Small intestine (tissue), 16 donors: Measurements from ENCODE around the gene SPTBN5. TPM values are rescaled to one million over a fixed set of nuclear protein-coding genes. Genes with fewer than 3 reads are reported as not detected.

Experiments
- DNase-seq, 2 donors: peaks; one replicate each; pipeline versions ENCODE4 v3.0.0 to v3.0.0-alpha.2; 2013
- FAIRE-seq: peaks from 2 replicates; lab custom pipeline; 2012; peaks lifted over from hg19 to GRCh38; lab: Jason Lieb, UNC
- H3K27ac ChIP-seq, 3 donors: one replicate each; pipeline ENCODE4 v1.5.1; 2013; ENCODE audit warnings: low read length in 2 of 3, mild to moderate bottlenecking in 2 of 3, control low read depth in 1 of 3, inconsistent platforms in 1 of 3, low read depth in 1 of 3, moderate library complexity in 1 of 3
- H3K27me3 ChIP-seq, 3 donors: one replicate each; pipeline ENCODE4 v1.6.1; 2013; ENCODE audit warnings: low read length in 3 of 3, inconsistent platforms in 1 of 3; ENCODE audit not compliant: control insufficient read depth in 3 of 3, insufficient read depth in 3 of 3
- H3K36me3 ChIP-seq, 3 donors: one replicate each; pipeline ENCODE4 v1.6.1; 2013; ENCODE audit warnings: low read length in 3 of 3, inconsistent platforms in 1 of 3, low read depth in 1 of 3, mild to moderate bottlenecking in 1 of 3, moderate library complexity in 1 of 3; ENCODE audit not compliant: control insufficient read depth in 3 of 3, insufficient read depth in 2 of 3
- H3K4me1 ChIP-seq, 3 donors: one replicate each; pipeline ENCODE4 v1.6.1; 2013; ENCODE audit warnings: low read length in 2 of 3, inconsistent platforms in 1 of 3, low read depth in 1 of 3, mild to moderate bottlenecking in 1 of 3, moderate library complexity in 1 of 3; ENCODE audit not compliant: control insufficient read depth in 3 of 3, insufficient read depth in 2 of 3
- H3K4me3 ChIP-seq, 3 donors: one replicate each; pipeline ENCODE4 v1.5.1; 2013; ENCODE audit warnings: low read length in 3 of 3, control low read depth in 1 of 3, inconsistent platforms in 1 of 3, low read depth in 1 of 3, mild to moderate bottlenecking in 1 of 3, moderate library complexity in 1 of 3
- H3K9me3 ChIP-seq, 2 donors: one replicate each; pipeline ENCODE4 v1.6.1; 2013; ENCODE audit warnings: low read depth in 1 of 2, low read length in 1 of 2; ENCODE audit not compliant: control insufficient read depth in 2 of 2, insufficient read depth in 1 of 2
- WGBS, 3 donors: extraction: QIAGEN DNeasy Blood & Tissue Kit; methylation state at CpG; one replicate each; pipeline ENCODE4 v1.1.7; 2013; 5-methylcytosine and 5-hydroxymethylcytosine counted together
- long read RNA-seq, 10 donors: transcript quantifications; one replicate each; lab custom pipeline, GENCODE V29; 2026
- polyA plus RNA-seq, 4 donors: library from polyadenylated mRNA; stranded (reverse) in 3 of 4; unstranded in 1 of 4; fragments of 200-250 nt in 3 of 4; fragments of 120-200 nt in 1 of 4; gene quantifications; one replicate each; pipeline versions ENCODE4 v1.2.1 to v1.2.3, GENCODE V29; 2013
- donor health status: healthy with polysubstance abuse.
- donor health status: control.
- donor health status: control.
- donor health status: Bipolar disorder and iron deficiency.
- donor health status: healthy.

The SPTBN5 gene
- 1 to 10 TPM in 1 of 4 donors, under 1 TPM in 3; 0.45 to 1.6 (median 0.57) TPM for polyA plus RNA-seq
- long read RNA-seq, donor 1 = 0 reads
- long read RNA-seq, donor 2 = 0 reads
- long read RNA-seq, donor 3 = 0 reads
- long read RNA-seq, donor 4 = 0 reads
- long read RNA-seq, donor 5 = 0 reads
- long read RNA-seq, donor 6 = 0 reads
- long read RNA-seq, donor 7 = 0 reads
- long read RNA-seq, donor 8 = 0 reads
- long read RNA-seq, donor 9 = 0 reads
- long read RNA-seq, donor 10 = 0 reads

DNA sequence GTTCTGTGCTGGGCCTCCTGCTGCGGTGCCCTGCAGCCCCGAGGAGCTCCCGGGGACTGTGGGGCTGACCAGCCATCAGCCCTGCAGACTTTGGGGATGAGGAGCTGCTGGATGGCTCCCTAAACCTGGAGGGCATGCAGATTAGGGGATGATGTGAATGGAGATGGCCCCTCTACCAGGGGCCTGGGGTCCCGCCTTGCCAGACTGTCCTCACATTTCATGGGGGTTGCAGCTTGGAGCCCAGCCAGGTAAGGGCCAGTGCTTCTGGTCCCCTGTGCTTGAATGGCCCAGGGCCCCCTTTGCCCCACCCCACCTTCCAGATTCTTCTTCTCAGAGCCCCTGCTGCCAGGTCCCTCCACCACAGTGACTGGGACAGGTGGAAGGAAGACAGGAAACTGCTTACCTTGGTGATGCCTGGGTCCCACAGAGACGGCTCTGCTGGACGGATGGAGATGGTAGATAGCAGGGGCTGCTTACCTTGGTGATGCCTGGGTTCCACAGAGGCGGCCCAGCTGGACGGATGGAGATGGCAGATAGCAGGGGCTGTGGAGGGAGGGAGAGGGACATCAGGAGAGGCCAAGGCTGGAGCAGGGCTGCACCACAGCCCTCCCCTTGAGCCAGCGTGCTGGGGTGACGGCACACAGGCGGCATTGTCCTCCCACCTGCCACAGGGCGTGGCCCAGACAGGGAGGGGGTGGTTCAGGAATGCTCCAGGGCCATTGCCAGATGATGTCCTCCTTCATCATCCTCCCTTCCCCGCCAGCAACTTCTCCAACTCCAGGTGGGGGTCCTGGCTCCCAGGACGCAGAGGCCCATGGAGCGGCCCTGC is at the start of gene SPTBN5:
SPTBN5 (minus strand) TSS at position 632 of the 829 bp plus-strand sequence; CDS start at position 76, 556 bp downstream.
- Histone ChIP-seq H3K4me3 (no peak within 1 kb of the TSS), H3K9me3 (no peaks in the 10 kb centered on the region), H3K27ac (peak within 1 kb of the TSS in 2 of 3 donors; percentile 4 to 6), H3K4me1 (peaks cover 0 to 22% (median 5%) of the 10 kb centered on the region in 3 donors), H3K36me3 (peaks cover 0 to 20% (median 0%) of the 10 kb centered on the region in 3 donors), H3K27me3 (no peaks in the 10 kb centered on the region)
- DNase-seq (peak in 1 of 2 donors; percentile 39), FAIRE-seq (no peak)
- WGBS, 3 donors = 42 to 81% (median 80%) methylated on average over 15 of the region's 15 CpGs

DNA sequence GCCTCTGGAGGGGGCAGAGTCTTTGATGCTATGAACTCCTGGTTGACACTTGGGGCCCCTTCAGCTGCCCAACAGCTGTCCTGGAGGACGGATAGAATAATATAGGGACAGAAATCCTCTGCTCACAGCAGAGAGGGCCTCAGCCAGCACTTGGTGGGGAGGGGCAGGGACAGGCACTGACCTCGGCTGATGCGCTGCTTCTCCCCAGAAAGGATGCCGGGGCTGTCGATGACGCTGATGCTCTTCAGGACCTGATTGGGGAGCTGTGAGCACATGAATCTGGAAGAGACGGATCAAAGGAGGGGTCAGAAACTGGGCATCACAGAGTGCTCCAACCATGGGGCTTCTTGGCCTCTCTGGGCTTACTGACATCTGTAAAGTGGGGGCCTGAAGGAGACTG is 49.0 kb upstream of the SPTBN5 start:
- FAIRE-seq (no peak), DNase-seq (no peak)
- Histone ChIP-seq H3K4me3 (no peak overlapping the region), H3K9me3 (no peaks in the 10 kb centered on the region), H3K36me3 (peaks cover 0 to 58% (median 2%) of the 10 kb centered on the region in 3 donors), H3K4me1 (peaks cover 0 to 8% (median 2%) of the 10 kb centered on the region in 3 donors), H3K27me3 (no peaks in the 10 kb centered on the region), H3K27ac (no peak overlapping the region)
- WGBS, 3 donors = 79 to 83% (median 80%) methylated on average over 7 of the region's 7 CpGs

DNA sequence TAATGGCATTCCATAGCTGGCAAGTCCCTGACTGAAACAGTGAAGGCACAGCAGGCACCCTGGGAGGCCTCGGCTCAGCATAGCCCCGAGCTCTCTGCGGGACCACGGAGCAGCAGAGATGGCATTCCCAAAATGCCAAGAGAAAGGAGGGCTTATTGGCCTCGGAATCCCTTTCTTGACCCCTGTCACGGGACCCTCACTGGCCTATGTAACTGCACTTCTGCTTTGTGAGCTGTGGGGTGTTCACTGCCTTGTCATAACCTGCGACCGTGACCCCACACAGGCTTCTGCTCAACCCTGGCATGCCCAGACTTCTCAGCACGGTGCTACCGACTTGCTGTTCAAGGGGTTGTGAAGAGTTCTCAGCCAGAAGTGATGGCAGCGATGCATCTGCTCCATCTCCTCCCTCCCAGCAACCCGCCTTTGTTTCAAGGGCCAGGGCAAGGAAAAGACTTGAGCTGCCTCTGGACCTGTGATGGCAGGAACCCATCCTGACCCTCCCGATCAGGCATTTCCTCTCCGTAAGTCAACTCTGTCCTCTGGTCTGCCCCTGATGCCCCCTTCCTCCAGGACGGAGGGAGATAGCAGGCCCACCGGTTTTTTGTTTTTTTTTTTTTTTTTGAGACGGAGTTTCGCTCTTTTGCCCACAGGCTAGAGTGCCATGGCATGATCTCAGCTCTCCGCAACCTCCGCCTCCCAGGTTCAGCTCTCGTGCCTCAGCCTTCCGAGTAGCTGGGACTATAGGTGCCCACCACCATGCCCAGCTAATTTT is 48.0 kb upstream of the SPTBN5 start:
- Histone ChIP-seq H3K36me3 (peaks cover 0 to 59% (median 2%) of the 10 kb centered on the region in 3 donors), H3K4me1 (peaks cover 0 to 2% (median 0%) of the 10 kb centered on the region in 3 donors), H3K4me3 (no peak overlapping the region), H3K27me3 (no peaks in the 10 kb centered on the region), H3K9me3 (no peaks in the 10 kb centered on the region), H3K27ac (peak overlapping the region in 1 of 3 donors; percentile 1)
- FAIRE-seq = no peak
- no peak for DNase-seq
- WGBS, 3 donors = 88 to 94% (median 90%) methylated on average over 22 of the region's 22 CpGs

DNA sequence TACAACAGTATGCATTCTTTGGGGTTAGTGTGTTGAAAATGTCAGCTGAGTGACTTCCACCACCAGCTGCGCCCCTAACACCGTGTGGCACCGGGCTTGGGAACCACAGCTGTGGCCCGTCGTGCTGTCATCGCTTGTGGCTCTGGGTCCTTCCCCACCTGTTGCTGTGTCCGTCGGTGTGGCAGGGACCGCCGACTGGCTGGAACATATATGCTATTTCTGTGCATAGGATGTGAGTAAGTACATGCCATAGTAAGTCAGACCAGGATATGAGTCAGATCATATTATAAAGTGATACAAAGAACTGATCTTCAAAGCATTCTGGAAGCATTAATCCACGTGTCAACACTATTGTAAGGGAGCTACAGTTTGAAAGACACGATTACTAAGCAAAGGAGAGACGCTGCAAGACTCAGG is 46.6 kb upstream of the SPTBN5 start:
- DNase-seq (no peak), FAIRE-seq (no peak)
- 77 to 83% (median 81%) methylated on average over 13 of the region's 13 CpGs for WGBS, 3 donors
- H3K36me3 ChIP-seq = peaks cover 0 to 54% (median 2%) of the 10 kb centered on the region in 3 donors
- H3K4me3 ChIP-seq = no peak overlapping the region
- peaks cover 0 to 2% (median 0%) of the 10 kb centered on the region in 3 donors for H3K4me1 ChIP-seq
- peak overlapping the region in 1 of 3 donors; percentile 69 for H3K27ac ChIP-seq
- no peaks in the 10 kb centered on the region for H3K9me3 ChIP-seq
- H3K27me3 ChIP-seq = no peaks in the 10 kb centered on the region

DNA sequence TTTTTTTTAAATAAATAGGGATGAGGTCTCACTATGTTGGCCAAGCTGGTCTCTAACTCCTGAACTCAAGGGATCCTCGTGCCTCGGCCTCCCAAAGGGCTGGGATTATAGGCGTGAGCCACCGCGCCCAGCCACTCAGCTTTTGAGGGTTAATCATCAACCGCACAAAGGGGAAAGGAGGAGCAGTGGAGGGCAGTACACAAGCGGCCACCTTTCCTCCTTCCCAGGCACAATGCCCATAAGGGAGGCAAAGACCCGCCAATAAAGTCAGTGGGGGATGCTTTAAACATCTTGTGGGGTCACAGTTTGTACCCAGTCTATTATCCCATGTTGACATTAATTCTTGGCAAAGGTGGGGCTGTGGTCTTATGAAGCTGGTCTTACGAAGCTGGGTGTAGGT is 46.1 kb upstream of the SPTBN5 start:
- no peak for DNase-seq
- 76 to 83% (median 82%) methylated on average over 9 of the region's 9 CpGs for WGBS, 3 donors
- Histone ChIP-seq H3K4me1 (peaks cover 0 to 2% (median 0%) of the 10 kb centered on the region in 3 donors), H3K4me3 (no peak overlapping the region), H3K9me3 (no peaks in the 10 kb centered on the region), H3K27ac (peak overlapping the region in 1 of 3 donors; percentile 69), H3K36me3 (peaks cover 0 to 50% (median 2%) of the 10 kb centered on the region in 3 donors), H3K27me3 (no peaks in the 10 kb centered on the region)
- FAIRE-seq = no peak

DNA sequence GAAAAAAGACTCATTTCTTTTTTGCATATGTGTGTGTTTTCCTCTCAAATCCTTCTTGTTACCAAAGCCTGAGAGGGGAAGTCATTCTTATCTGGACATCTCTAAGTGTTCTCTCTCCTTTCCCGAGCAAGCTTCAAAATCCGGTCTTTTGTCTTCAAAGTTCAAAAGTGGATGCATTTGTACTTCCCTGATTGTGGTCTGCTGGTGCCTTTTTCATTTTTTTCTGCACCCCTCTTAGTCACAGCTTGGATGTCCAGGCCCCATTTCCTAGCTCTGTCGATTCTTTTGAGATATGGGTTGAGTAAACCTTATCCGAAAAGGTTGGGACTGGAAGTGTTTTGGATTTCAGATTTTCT is 43.7 kb upstream of the SPTBN5 start:
- H3K27me3 ChIP-seq = no peaks in the 10 kb centered on the region
- H3K4me1 ChIP-seq = peaks cover 0 to 21% (median 2%) of the 10 kb centered on the region in 3 donors
- H3K4me3 ChIP-seq = no peak overlapping the region
- peak overlapping the region in 1 of 3 donors; percentile 85 for H3K27ac ChIP-seq
- no peak for DNase-seq
- no peaks in the 10 kb centered on the region for H3K9me3 ChIP-seq
- FAIRE-seq = no peak
- peaks cover 0 to 40% (median 2%) of the 10 kb centered on the region in 3 donors for H3K36me3 ChIP-seq
- 69 to 83% (median 76%) methylated on average over 4 of the region's 4 CpGs for WGBS, 3 donors

DNA sequence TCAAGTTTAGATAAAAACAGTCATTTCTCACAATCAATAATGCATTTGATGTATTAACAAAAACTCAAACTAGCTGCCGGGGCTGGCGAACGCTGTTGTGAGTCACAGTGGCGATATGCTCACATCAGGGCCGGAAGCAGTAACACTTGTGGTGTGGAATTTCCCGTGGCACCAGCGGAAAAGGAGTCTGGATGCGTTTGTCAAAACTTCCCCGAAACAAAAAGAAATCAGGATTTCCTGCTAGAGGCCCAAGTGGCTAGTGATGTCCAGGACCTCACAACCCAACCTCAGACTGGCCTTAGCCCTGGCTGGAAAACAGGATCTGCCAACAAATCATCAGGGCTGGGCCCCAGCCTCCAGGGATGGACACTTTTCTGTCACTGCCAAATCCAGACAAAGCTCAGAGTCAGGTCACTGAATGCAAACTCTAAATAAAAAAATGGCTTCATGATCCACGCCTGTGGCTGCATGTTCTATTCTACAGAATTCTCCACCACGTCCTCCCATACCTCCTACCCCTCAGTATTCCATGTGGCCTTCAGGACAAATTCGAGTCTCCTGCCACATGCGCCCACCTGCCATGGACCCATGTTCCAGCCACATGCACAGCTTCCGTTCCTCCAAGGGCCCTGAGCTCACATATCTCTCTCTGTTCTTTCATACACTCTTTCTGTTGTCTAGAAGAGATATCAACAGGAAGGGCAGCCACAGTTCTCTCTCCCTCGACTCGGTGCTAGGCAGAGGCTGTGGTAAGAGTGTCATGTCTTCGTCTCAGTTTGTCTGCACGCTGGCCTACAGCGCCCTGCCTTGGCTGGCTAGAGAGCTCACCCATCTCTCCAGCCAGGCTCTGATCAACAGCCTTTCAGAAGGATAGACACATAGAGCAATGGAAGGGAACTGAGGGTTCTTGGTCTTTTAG is 43.1 kb upstream of the SPTBN5 start:
- WGBS, 3 donors = 65 to 81% (median 65%) methylated on average over 19 of the region's 19 CpGs
- no peak for FAIRE-seq
- Histone ChIP-seq H3K4me3 (no peak overlapping the region), H3K27ac (peak overlapping the region in 2 of 3 donors; percentile 52 to 85), H3K36me3 (peaks cover 0 to 34% (median 2%) of the 10 kb centered on the region in 3 donors), H3K9me3 (no peaks in the 10 kb centered on the region), H3K4me1 (peaks cover 0 to 27% (median 2%) of the 10 kb centered on the region in 3 donors), H3K27me3 (no peaks in the 10 kb centered on the region)
- DNase-seq = peak in 1 of 2 donors; percentile 58
